HepG2 (cell line): ENCODE measurements around the gene NOP14.

Source experiments
- BCL6 ChIP-seq: IDR thresholded peaks from 2 replicates; pipeline ENCODE4 v1.6.1; 2016; ENCODE audit warnings: missing genetic modification reagents, missing compliant biosample characterization
- CREB1 ChIP-seq, 2 experiments: fragments of 450-650 bp in 1 of 2; IDR thresholded peaks; 2 replicates each; pipeline ENCODE4 v1.6.1; 2016 to 2017; ENCODE audit warnings: control low read depth in 1 of 2, mild to moderate bottlenecking in 1 of 2, missing compliant biosample characterization in 1 of 2, missing genetic modification characterization in 1 of 2
- CTCF ChIP-seq: sonication (generic); formaldehyde crosslinking; IDR thresholded peaks from 2 replicates; pipeline ENCODE4 v1.5.0; 2020; ENCODE audit warnings: mild to moderate bottlenecking, missing genetic modification reagents, moderate library complexity
- FUBP1 ChIP-seq: sonication (generic); formaldehyde crosslinking; IDR thresholded peaks from 2 replicates; pipeline ENCODE4 v1.5.1; 2020; ENCODE audit warnings: missing genetic modification reagents, mild to moderate bottlenecking, borderline replicate concordance
- HNF4G ChIP-seq, 2 experiments: sonication (generic) in 1 of 2; formaldehyde crosslinking in 1 of 2; IDR thresholded peaks; 2 replicates each; pipeline versions ENCODE4 v1.4.0 to v1.6.1; 2011 to 2020; ENCODE audit warnings: borderline replicate concordance in 2 of 2, low read depth in 2 of 2, mild to moderate bottlenecking in 2 of 2, low read length in 1 of 2, missing genetic modification reagents in 1 of 2, moderate library complexity in 1 of 2
- KDM2A ChIP-seq: sonication (generic); formaldehyde crosslinking; IDR thresholded peaks from 2 replicates; pipeline ENCODE4 v1.4.0; 2020; ENCODE audit warnings: low read depth, missing genetic modification reagents, borderline replicate concordance
- MAF1 ChIP-seq: sonication (generic); formaldehyde crosslinking; IDR thresholded peaks from 2 replicates; pipeline ENCODE4 v1.5.0; 2020; ENCODE audit warnings: missing genetic modification reagents, borderline replicate concordance
- MTA3 ChIP-seq: sonication (generic); formaldehyde crosslinking; IDR thresholded peaks from 2 replicates; pipeline ENCODE4 v1.4.0; 2020; ENCODE audit warnings: missing genetic modification reagents
- RAD51 ChIP-seq: fragments of 450-650 bp; IDR thresholded peaks from 2 replicates; pipeline ENCODE4 v1.6.1; 2016; ENCODE audit warnings: borderline replicate concordance
- SNAPC2 ChIP-seq: sonication (generic); formaldehyde crosslinking; IDR thresholded peaks from 2 replicates; pipeline ENCODE4 v1.8.1; 2022; ENCODE audit warnings: mild to moderate bottlenecking, missing genetic modification reagents
- TBX2 ChIP-seq: sonication (generic); formaldehyde crosslinking; IDR thresholded peaks from 2 replicates; pipeline ENCODE4 v1.5.0; 2020; ENCODE audit warnings: missing genetic modification reagents, mild to moderate bottlenecking, borderline replicate concordance
- U2AF2 ChIP-seq: fragments of 200-400 bp; formaldehyde crosslinking; IDR thresholded peaks from 2 replicates; pipeline ENCODE4 v1.6.1; 2017; ENCODE audit warnings: low read depth, mild to moderate bottlenecking, low read length
- ZNF138 ChIP-seq: sonication (generic); formaldehyde crosslinking; IDR thresholded peaks from 2 replicates; pipeline ENCODE4 v1.5.0; 2020; ENCODE audit warnings: mild to moderate bottlenecking, low read depth, missing genetic modification reagents

DNA sequence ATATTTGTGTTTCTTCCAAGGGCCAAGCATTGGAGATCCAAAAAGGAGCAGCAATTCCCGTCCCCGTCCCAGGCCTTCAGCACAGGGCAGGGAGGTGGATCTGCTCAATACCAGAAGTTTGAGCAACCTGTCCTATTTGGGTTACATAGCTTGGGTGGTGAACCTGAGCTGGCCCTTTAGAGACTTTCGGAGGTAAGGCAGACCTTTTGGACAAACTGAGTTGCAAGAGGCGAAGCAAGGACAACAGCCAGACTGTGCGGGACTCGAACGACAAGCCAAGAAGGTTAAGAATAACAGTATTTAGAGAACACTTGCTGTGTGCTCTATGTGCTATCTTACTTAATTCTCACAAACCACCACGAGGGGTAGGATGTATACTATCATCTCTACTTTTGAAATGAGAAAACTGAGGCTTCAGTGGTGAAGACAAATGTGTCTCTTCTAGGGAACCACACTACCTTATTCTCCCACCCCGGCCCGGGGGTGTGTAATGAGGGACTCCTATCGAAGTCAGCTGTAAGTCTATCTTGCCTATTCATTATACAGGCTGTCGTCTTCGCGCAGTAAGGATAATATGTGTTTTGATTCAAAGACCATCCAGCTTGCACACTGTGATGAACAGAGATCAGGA lies 1.3 kb downstream of the NOP14 start:
- TF ChIP-seq RAD51 (no peak), BCL6 (no peak), TBX2 (CRISPR knock-in tag) (no peak), FUBP1 (no peak), ZNF138 (CRISPR knock-in tag) (no peak), CREB1 (IDR thresholded peaks at IDR 0.05) (no peak), CREB1 (CRISPR knock-in tag; IDR thresholded peaks at IDR 0.05) (no peak), KDM2A (CRISPR knock-in tag) (no peak), CTCF (CRISPR knock-in tag) (no peak), HNF4G (IDR thresholded peaks at IDR 0.05; ENCODE audit: borderline replicate concordance, low read depth, low read length) (no peak), HNF4G (CRISPR knock-in tag; IDR thresholded peaks at IDR 0.05; ENCODE audit: borderline replicate concordance, low read depth) (no peak), SNAPC2 (CRISPR knock-in tag) (no peak), MAF1 (CRISPR knock-in tag) (no peak), MTA3 (no peak), U2AF2 (no peak)
